GM21447 (cell line): ENCODE results near the gene SERPINE2.
A peak's percentile ranks its signal among the peaks of the same experiment; 100 is the strongest.

Source experiments
- ATAC-seq: cut with Tn5 transposase; IDR thresholded peaks from one replicate; pipeline ENCODE4 v1.9.1; 2021; ENCODE audit not compliant: unreplicated experiment

The SERPINE2 gene, protein sequence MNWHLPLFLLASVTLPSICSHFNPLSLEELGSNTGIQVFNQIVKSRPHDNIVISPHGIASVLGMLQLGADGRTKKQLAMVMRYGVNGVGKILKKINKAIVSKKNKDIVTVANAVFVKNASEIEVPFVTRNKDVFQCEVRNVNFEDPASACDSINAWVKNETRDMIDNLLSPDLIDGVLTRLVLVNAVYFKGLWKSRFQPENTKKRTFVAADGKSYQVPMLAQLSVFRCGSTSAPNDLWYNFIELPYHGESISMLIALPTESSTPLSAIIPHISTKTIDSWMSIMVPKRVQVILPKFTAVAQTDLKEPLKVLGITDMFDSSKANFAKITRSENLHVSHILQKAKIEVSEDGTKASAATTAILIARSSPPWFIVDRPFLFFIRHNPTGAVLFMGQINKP

GRCh38 chr2:224039080-224039769, at the start of gene SERPINE2:
SERPINE2 (minus strand) TSS chr2:224039286; CDS start chr2:224001900, 37,386 bp downstream.
- peak; percentile 52 for ATAC-seq

DNA sequence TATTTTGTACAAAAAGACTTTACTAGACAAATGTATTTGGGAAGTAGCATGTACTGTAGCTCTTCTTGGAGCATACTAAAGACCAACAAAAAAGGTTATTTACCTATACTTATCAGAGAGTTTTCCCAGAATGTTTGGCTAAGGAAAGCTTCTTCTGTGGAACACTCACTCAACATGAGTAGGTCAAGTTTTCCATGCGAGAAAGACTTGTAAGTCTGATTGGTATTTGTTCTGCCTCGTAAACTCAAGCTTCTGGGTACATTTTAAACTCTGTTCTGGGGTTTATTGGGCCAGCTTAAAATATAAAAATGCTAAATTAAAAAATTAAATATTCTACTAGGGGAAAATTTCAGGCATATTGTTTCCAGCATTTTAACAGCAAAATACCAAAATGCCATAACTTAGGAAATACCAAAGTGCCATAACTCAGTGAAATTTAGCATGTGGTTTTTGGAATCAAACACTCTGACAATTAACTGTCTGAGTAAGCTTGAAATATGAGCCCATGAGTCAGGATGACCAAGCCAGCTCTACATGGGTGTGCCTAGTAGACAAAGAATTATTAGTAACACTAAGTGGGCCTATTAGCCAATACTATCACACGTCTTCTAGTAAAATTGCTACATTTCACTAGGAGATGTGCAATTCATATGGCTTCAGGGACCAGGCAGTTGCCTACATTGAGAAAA, 47.3 kb upstream of the SERPINE2 start:
- ATAC-seq: no peak

GRCh38 chr2:224085811-224086210, 46.7 kb upstream of the SERPINE2 start:
- no peak for ATAC-seq

DNA sequence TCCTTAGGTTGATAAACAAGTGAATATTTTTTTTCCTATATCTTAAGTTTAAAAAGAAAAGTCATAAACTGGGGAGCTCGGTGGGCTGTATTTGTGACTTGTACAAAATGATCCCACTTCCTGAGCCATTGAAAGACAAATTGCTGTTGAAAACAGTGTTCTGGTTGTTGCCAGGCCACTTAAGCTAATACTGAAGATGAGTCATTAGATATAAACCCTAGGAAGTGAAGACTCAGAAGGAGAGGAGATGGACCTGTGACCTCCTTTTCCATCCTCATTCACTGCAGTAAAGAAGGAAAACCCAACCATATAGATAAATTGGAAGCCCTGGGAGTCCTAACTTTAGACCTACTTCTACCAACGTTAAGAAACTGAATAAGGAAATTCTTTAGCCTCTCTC, 46.2 kb upstream of the SERPINE2 start:
- no peak for ATAC-seq

- ATAC-seq: no peak
Measured at GRCh38 chr2:224084266-224084892, 45.3 kb upstream of the SERPINE2 start.

DNA sequence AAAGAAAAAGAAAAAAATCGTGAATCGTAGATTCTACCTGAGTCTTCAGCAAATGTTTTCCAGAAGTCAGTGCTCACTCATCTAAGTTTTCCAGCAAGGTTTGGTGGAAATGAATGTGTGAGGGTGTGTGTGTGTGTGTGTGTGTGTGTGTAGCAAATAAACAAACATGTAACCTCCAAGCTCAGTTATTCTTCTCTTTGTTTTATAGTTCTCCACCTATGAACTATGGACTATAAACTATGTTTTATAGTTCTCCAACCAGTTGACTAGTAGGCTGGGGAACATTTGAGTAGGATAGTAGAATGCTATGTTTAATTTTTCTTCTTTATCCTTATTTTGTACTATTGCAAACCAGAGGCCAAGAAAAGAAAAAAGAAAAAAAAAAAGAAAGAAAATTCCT, 44.6 kb upstream of the SERPINE2 start:
- no peak for ATAC-seq

- no peak for ATAC-seq
Measured at GRCh38 chr2:224078656-224079055, 39.6 kb upstream of the SERPINE2 start.

DNA sequence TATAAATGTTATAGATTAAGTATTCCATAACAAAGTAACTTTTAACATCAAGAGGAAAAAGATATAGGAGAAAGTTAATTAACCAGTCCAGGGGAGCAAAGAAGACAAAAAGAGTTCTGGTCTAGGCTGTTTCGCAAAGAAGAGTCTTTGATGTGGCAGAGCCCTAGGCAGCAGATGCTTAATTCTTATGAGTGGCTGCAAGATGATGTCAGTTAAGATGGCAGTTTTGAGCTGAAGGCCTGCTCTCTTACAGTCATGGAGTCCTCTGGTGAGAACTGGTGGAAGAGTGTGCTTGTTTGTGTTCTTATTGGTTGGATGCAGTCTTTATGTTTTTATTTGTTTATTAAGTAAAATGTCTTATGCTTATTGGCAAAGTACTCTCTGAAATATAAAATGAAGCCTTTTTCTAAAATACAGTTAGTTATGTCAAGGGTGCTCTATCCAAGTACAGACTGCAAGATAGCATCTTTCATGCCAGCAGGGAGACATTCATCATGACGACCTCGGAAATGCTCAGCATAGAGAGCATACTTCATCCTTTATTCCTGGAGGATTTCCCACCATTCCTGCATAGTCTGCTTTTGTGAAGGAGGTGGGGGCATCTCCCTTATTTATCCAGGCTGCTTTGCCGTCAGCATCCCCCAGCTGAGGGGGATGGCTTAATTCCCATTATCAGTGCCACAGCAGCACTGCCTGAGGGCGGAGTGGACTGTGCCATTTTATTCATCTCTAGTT, 38.9 kb upstream of the SERPINE2 start:
- no peak for ATAC-seq

DNA sequence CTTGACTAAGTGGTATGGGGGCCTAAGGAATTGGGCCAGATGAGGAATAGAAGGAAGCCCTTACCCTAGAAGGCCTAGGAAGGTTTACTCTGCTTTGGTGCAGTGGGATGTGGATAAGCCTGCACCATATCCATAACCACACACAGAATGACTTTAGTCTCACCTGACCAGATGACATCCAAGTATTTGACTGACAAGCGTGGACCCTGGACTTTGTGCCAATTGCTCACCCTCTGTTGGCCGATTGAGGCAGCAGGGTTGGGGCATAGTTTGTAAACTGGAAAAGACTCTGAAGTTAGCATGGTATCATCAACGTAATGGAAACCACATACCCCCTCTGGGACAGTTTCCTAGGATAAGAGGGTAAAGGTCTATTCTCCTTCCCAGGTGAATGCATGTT, 36.5 kb upstream of the SERPINE2 start:
- no peak for ATAC-seq

GRCh38 chr2:224073676-224074075, 34.6 kb upstream of the SERPINE2 start:
- ATAC-seq: no peak

DNA sequence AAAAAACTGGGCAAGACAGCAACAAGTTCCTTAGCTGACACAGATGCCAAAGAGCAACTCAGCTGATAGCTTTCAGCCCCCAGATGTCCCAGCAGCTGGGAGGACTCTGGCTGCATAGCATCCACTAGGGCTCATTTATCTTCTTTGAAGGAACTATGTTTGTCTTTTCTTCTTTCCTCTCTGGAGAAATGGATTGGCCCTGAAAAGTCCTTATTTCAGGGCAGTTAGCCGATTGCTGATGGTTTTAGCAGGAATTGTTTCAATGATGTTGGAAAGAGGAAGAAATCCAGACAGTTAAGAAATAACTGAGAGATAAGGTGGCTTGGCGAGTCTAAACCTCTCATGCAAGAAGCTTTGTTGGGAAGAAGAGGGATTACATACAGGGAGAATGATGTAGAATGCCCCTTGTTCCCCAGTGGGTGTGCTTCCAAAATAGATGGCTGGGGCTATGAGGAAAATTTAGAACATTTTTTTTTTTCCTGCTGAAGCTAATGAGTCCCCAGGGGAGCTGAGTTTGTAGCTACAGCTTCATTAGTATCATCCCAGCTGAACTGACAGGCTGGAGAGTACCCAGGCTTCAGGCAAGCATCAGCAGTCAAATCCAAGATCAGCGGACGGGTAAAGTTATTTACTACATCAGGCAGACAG, 33.6 kb upstream of the SERPINE2 start:
- no peak for ATAC-seq

GRCh38 chr2:224069172-224069571, 30.1 kb upstream of the SERPINE2 start:
- no peak for ATAC-seq

DNA sequence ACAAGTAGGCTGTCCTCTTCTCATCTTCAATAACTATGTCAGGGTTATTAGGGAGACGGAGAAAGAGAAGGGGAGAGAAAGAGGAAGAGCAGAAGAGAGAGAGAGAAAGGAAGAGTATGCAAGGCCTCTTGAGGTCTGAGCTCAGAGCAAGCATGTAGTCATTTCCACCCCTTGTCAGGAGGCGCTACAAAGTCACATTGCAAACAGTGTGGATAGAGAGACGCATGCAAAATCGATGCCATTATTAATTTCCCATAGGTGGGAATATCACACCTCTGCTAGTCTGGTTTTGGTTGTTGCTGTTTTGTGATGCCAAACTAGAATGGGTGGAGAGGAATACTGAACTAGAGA, 24.2 kb upstream of the SERPINE2 start:
- ATAC-seq: no peak

- peak; percentile 72 for ATAC-seq
Measured at GRCh38 chr2:224062481-224063297, 23.6 kb upstream of the SERPINE2 start.

DNA sequence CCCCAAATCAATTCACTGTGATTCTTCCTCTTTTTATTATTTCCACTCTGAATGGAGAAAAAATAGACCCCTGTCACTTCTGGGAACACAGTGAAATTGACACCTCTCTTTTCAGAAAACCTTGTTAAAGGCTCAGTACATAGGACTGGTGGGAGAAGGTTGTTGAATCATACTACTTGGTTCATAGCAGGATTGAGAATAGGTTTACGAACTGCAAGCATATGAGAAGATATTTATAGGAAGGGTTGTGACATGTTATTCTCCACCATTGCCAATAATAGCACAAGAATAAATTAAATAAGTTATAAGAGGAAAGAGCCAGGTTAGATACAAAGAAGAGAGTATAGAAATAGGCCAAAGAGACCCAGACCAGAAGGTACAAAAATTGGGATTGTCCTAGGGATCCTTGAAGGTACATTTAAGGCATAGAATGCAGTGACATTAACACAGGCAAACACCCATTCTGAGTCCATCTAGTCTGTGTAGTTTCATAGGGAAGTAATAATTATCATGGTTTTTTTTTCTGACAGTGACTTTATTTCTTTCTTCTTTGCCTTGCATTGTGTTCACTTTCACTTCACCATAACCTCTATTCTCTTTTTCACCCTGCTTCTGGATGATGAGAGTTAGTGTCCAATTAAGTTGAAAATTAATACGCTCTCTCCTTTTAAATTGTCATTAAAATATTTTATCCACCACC, 21.8 kb upstream of the SERPINE2 start:
- ATAC-seq: no peak

DNA sequence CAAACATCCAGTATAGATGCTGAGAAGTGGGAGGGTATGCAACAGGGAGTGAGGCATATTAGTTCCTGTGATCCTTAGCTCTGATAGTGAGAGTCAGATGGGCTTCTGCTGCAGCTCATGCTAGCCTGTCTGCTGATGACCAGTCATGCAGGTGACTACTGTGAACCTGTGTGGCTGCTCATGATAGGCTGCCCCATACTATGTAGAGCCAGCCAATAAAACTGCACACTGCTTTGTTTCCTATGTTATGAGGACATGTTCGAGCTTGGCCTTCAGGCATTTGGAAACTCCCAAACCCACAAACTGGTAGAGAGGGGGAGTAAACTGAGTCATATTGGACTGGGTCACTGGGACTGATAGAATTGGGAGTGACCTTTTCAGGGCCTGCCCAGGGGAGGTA, 20.1 kb upstream of the SERPINE2 start:
- ATAC-seq: no peak

GRCh38 chr2:224058048-224058775, 19.1 kb upstream of the SERPINE2 start:
- ATAC-seq: no peak

DNA sequence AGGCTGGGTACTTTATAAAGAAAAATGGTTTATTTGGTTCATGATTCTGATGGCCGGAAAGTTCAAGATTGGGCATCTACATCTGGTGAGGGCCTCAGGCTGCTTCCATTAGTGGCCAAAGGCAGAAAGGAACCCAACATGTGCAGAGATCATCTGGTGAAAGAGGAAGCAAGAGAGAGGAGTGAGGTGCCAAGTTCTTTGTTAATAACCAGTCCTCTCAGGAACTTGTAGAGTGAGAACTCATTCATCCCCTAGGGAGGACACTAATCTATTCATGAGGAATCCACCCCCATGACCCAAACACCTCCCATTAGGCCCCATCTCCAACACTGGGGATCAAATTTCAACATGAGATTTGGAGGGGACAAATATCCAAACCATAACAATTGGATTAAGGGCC, 17.8 kb upstream of the SERPINE2 start:
- no peak for ATAC-seq
